CD4-positive, CD25-positive, alpha-beta regulatory T cell (primary cell): ENCODE measurements around the gene OR56A3. TPM values are rescaled to one million over a fixed set of nuclear protein-coding genes. Genes with fewer than 3 reads are reported as not detected.

Experiments
- ATAC-seq, 2 donors: fragments of 150-1000 bp; cut with Tn5 transposase; one replicate each; pipeline ENCODE4 v1.10.0; 2021; ENCODE audit warnings: low read depth in 2 of 2, moderate number of reproducible peaks in 2 of 2, moderate library complexity in 1 of 2
- DNase-seq, 3 donors: peaks; one replicate each; pipeline versions ENCODE4 v3.0.0 to v3.0.0-alpha.2; 2012 to 2022; ENCODE audit warnings: mixed read lengths in 1 of 3
- H3K27ac ChIP-seq: one replicate; pipeline ENCODE4 v1.7.0; 2013; ENCODE audit warnings: mild to moderate bottlenecking, low read length; ENCODE audit not compliant: insufficient read depth, poor library complexity, severe bottlenecking
- H3K27me3 ChIP-seq: one replicate; pipeline ENCODE4 v1.7.0; 2013; ENCODE audit warnings: low read length; ENCODE audit not compliant: control insufficient read depth, insufficient read depth
- H3K36me3 ChIP-seq: one replicate; pipeline ENCODE4 v1.7.0; 2013; ENCODE audit warnings: mild to moderate bottlenecking, low read length, moderate library complexity; ENCODE audit not compliant: control insufficient read depth, insufficient read depth
- H3K4me1 ChIP-seq: 2 replicates; pipeline ENCODE4 v1.7.0; 2013; ENCODE audit warnings: mild to moderate bottlenecking, low read length; ENCODE audit not compliant: insufficient read depth, control insufficient read depth, poor library complexity, severe bottlenecking
- H3K4me3 ChIP-seq: one replicate; pipeline ENCODE4 v1.7.0; 2013; ENCODE audit warnings: low read depth, mild to moderate bottlenecking, low read length, moderate library complexity
- H3K9me3 ChIP-seq, 2 experiments: 1 replicate in 1 of 2; 2 replicates in 1 of 2; pipeline ENCODE4 v1.7.0; 2013; ENCODE audit warnings: low read length in 2 of 2, mild to moderate bottlenecking in 1 of 2, moderate library complexity in 1 of 2; ENCODE audit not compliant: control insufficient read depth in 2 of 2
- H3K27ac Mint-ChIP-seq, 3 donors: one replicate each; pipeline ENCODE4 v1.8.0; 2020 to 2022; ENCODE audit warnings: mild to moderate bottlenecking in 3 of 3, mixed read lengths in 3 of 3, moderate library complexity in 2 of 3
- H3K27me3 Mint-ChIP-seq: one replicate; pipeline ENCODE4 v1.8.0; 2022; ENCODE audit warnings: mild to moderate bottlenecking, mixed read lengths
- H3K36me3 Mint-ChIP-seq: one replicate; pipeline ENCODE4 v1.8.0; 2020; ENCODE audit warnings: mixed read lengths
- H3K4me1 Mint-ChIP-seq, 4 donors: one replicate each; pipeline ENCODE4 v1.8.0; 2020 to 2022; ENCODE audit warnings: mixed read lengths in 4 of 4, mild to moderate bottlenecking in 1 of 4
- H3K4me3 Mint-ChIP-seq, 4 donors: one replicate each; pipeline ENCODE4 v1.8.0; 2020 to 2022; ENCODE audit warnings: mild to moderate bottlenecking in 4 of 4, mixed read lengths in 4 of 4, moderate library complexity in 3 of 4
- H3K9me3 Mint-ChIP-seq, 7 donors: one replicate each; pipeline ENCODE4 v1.8.0; 2020 to 2022; ENCODE audit warnings: mixed read lengths in 7 of 7, mild to moderate bottlenecking in 3 of 7, moderate library complexity in 2 of 7
- polyA plus RNA-seq, 4 donors: library from polyadenylated mRNA; unstranded; fragments of 300-500 nt; fragmentation: Illumina TruSeq; gene quantifications; one replicate each; pipeline ENCODE4 v1.2.3, GENCODE V29; 2021
- total RNA-seq: library from RNA; stranded (reverse); gene quantifications from one replicate; pipeline ENCODE4 v1.2.3, GENCODE V29; 2022

OR56A3 gene
- total and polyA plus RNA-seq, 5 donors from 2014 or later: not detected

- Histone ChIP-seq H3K4me3 (no peak overlapping the region), H3K27me3 (no peaks in the 10 kb centered on the region), H3K9me3 (peaks cover 0 to 4% of the 10 kb centered on the region in 2 experiments), H3K4me1 (no peaks in the 10 kb centered on the region), H3K27ac (no peak overlapping the region), H3K36me3 (no peaks in the 10 kb centered on the region)
- H3K4me1 Mint-ChIP-seq: no peaks in the 10 kb centered on the region
- H3K27ac Mint-ChIP-seq: peak overlapping the region in 1 of 3 donors; percentile 57
- no peaks in the 10 kb centered on the region for H3K27me3 Mint-ChIP-seq
- no peak for ATAC-seq
- peaks cover 4 to 29% (median 10%) of the 10 kb centered on the region in 7 donors for H3K9me3 Mint-ChIP-seq
- no peak overlapping the region for H3K4me3 Mint-ChIP-seq
- no peaks in the 10 kb centered on the region for H3K36me3 Mint-ChIP-seq
- DNase-seq: no peak
Measured at GRCh38 chr11:5928271-5928670, 13.8 kb upstream of the OR56A3 start.

- Mint-ChIP-seq H3K27ac (no peak overlapping the region), H3K36me3 (no peaks in the 10 kb centered on the region), H3K9me3 (peaks cover 5 to 29% (median 10%) of the 10 kb centered on the region in 7 donors), H3K4me3 (no peak overlapping the region), H3K4me1 (no peaks in the 10 kb centered on the region), H3K27me3 (no peaks in the 10 kb centered on the region)
- Histone ChIP-seq H3K4me3 (no peak overlapping the region), H3K4me1 (no peaks in the 10 kb centered on the region), H3K36me3 (no peaks in the 10 kb centered on the region), H3K27ac (no peak overlapping the region), H3K27me3 (no peaks in the 10 kb centered on the region), H3K9me3 (peaks cover 0 to 4% of the 10 kb centered on the region in 2 experiments)
- no peak for ATAC-seq
- no peak for DNase-seq
Measured at GRCh38 chr11:5928811-5929210, 13.2 kb upstream of the OR56A3 start.

- no peaks in the 10 kb centered on the region for H3K4me1 Mint-ChIP-seq
Measured at GRCh38 chr11:5929571-5930368, 12.3 kb upstream of the OR56A3 start.

GRCh38 chr11:5930614-5931013, 11.4 kb upstream of the OR56A3 start:
- no peaks in the 10 kb centered on the region for H3K27me3 Mint-ChIP-seq
- no peaks in the 10 kb centered on the region for H3K27me3 ChIP-seq
- H3K9me3 ChIP-seq: no peaks in the 10 kb centered on the region
- H3K4me3 ChIP-seq: no peak overlapping the region
- H3K27ac ChIP-seq: no peak overlapping the region
- H3K4me1 Mint-ChIP-seq: no peaks in the 10 kb centered on the region
- ATAC-seq: no peak
- no peak overlapping the region for H3K4me3 Mint-ChIP-seq
- DNase-seq: no peak
- no peak overlapping the region for H3K27ac Mint-ChIP-seq
- H3K4me1 ChIP-seq: no peaks in the 10 kb centered on the region
- no peaks in the 10 kb centered on the region for H3K36me3 Mint-ChIP-seq
- peaks cover 0 to 17% (median 9%) of the 10 kb centered on the region in 7 donors for H3K9me3 Mint-ChIP-seq
- H3K36me3 ChIP-seq: no peaks in the 10 kb centered on the region

More at GRCh38 chr11:5929571-5930368, 12.3 kb upstream of the OR56A3 start:
- no peaks in the 10 kb centered on the region for H3K4me1 ChIP-seq
- no peaks in the 10 kb centered on the region for H3K9me3 ChIP-seq
- Mint-ChIP-seq H3K9me3 (peaks cover 1 to 25% (median 9%) of the 10 kb centered on the region in 7 donors), H3K27me3 (no peaks in the 10 kb centered on the region), H3K27ac (no peak overlapping the region), H3K4me3 (no peak overlapping the region), H3K36me3 (no peaks in the 10 kb centered on the region)
- ATAC-seq (no peak), DNase-seq (no peak)
- H3K27ac ChIP-seq: no peak overlapping the region
- no peak overlapping the region for H3K4me3 ChIP-seq
- no peaks in the 10 kb centered on the region for H3K36me3 ChIP-seq
- no peaks in the 10 kb centered on the region for H3K27me3 ChIP-seq

- peaks cover 0 to 17% (median 9%) of the 10 kb centered on the region in 7 donors for H3K9me3 Mint-ChIP-seq
- no peak for ATAC-seq
- no peak overlapping the region for H3K4me3 Mint-ChIP-seq
- H3K27ac ChIP-seq: no peak overlapping the region
- H3K36me3 ChIP-seq: no peaks in the 10 kb centered on the region
- no peak overlapping the region for H3K27ac Mint-ChIP-seq
- no peaks in the 10 kb centered on the region for H3K9me3 ChIP-seq
- no peaks in the 10 kb centered on the region for H3K27me3 Mint-ChIP-seq
- no peaks in the 10 kb centered on the region for H3K36me3 Mint-ChIP-seq
- H3K4me3 ChIP-seq: no peak overlapping the region
- DNase-seq: no peak
- no peaks in the 10 kb centered on the region for H3K4me1 ChIP-seq
- no peaks in the 10 kb centered on the region for H3K27me3 ChIP-seq
- no peaks in the 10 kb centered on the region for H3K4me1 Mint-ChIP-seq
Measured at GRCh38 chr11:5931061-5931460, 11.0 kb upstream of the OR56A3 start.

GRCh38 chr11:5932671-5933070, 9.4 kb upstream of the OR56A3 start:
- no peaks in the 10 kb centered on the region for H3K36me3 ChIP-seq
- Mint-ChIP-seq H3K27me3 (no peaks in the 10 kb centered on the region), H3K4me3 (no peak overlapping the region), H3K27ac (peak overlapping the region in 1 of 3 donors; percentile 32), H3K4me1 (no peaks in the 10 kb centered on the region), H3K36me3 (no peaks in the 10 kb centered on the region), H3K9me3 (peaks cover 0 to 17% (median 9%) of the 10 kb centered on the region in 7 donors)
- no peaks in the 10 kb centered on the region for H3K9me3 ChIP-seq
- ATAC-seq: no peak
- no peak for DNase-seq
- H3K27ac ChIP-seq: no peak overlapping the region
- H3K4me3 ChIP-seq: no peak overlapping the region
- H3K27me3 ChIP-seq: no peaks in the 10 kb centered on the region
- no peaks in the 10 kb centered on the region for H3K4me1 ChIP-seq

- ATAC-seq (no peak), DNase-seq (no peak)
- Mint-ChIP-seq H3K27ac (no peak overlapping the region), H3K9me3 (peaks cover 0 to 17% (median 10%) of the 10 kb centered on the region in 7 donors), H3K4me1 (no peaks in the 10 kb centered on the region), H3K27me3 (no peaks in the 10 kb centered on the region), H3K36me3 (no peaks in the 10 kb centered on the region), H3K4me3 (no peak overlapping the region)
- no peaks in the 10 kb centered on the region for H3K4me1 ChIP-seq
- H3K27me3 ChIP-seq: no peaks in the 10 kb centered on the region
- H3K4me3 ChIP-seq: no peak overlapping the region
- H3K9me3 ChIP-seq: no peaks in the 10 kb centered on the region
- H3K36me3 ChIP-seq: no peaks in the 10 kb centered on the region
- H3K27ac ChIP-seq: no peak overlapping the region
Measured at GRCh38 chr11:5933116-5933515, 8.9 kb upstream of the OR56A3 start.
